GM18498 (cell line): Measurements from ENCODE around the gene DIPK1A.

ENCODE experiments used
- ATAC-seq: cut with Tn5 transposase; IDR thresholded peaks from one replicate; pipeline ENCODE4 v1.9.1; 2021; ENCODE audit warnings: mild to moderate bottlenecking, moderate library complexity; ENCODE audit not compliant: unreplicated experiment

The DIPK1A gene

GRCh38 chr1:92881391-92881790 lies 79.9 kb downstream of the DIPK1A start:
- ATAC-seq: no peak

DNA sequence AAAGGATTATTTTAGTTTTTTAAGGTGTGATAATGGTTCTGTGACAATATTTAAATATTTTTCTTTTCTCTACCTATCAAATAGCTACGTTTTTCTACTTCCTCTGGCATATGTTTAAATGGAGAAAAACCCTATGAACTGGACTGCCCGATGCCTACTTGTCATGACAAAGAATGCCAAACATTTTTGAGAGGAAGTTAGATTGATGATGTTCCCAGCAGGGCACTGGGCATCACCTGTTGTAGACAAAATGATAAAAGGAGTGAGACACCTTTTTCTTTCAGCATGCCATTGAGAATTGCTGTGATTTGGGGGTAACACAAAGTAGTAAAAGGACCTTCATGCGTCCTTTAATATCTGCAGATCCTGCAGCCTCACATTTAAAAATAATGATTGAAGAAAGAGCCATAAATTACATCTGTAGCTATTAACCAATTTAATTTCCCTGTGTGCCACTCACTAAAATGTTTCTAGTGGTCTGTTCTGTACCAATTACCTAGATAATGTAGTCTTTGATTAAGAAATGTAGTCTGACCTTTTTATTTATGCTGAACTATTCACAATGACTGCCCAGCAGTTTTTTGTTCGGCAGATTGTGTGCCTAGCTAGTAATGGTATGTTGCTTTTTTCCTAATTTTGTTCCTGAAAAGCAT lies 81.8 kb downstream of the DIPK1A start:
- ATAC-seq: no peak

- ATAC-seq: peak; percentile 83
Measured at GRCh38 chr1:92877792-92878191, 83.5 kb downstream of the DIPK1A start.

- ATAC-seq: peak; percentile 47
Measured at GRCh38 chr1:92877081-92877711, 84.1 kb downstream of the DIPK1A start.

- no peak for ATAC-seq
Measured at GRCh38 chr1:92876351-92876750, 84.9 kb downstream of the DIPK1A start.

GRCh38 chr1:92874987-92875386 lies 86.3 kb downstream of the DIPK1A start:
- no peak for ATAC-seq

- ATAC-seq: no peak
Measured at GRCh38 chr1:92872719-92873118, 88.5 kb downstream of the DIPK1A start.

DNA sequence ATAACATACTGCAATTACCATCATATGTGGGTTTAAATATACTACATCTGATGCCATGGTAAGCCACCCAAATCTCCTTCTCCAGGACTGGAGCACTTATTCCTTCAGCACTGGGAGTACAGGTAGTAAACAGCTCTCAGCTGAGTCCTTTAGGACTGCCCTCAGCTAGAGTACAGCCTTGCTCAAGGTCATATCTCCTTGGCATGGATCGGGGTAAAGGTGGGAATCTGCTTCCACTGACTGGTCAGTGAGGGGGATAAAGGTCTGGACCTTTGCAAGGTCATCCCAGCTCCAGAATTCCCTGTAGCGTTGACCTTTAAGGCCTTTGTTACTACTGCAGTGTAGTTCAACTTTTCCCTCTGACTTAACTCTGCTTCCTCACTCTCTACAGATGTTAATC lies 90.7 kb downstream of the DIPK1A start:
- no peak for ATAC-seq

DNA sequence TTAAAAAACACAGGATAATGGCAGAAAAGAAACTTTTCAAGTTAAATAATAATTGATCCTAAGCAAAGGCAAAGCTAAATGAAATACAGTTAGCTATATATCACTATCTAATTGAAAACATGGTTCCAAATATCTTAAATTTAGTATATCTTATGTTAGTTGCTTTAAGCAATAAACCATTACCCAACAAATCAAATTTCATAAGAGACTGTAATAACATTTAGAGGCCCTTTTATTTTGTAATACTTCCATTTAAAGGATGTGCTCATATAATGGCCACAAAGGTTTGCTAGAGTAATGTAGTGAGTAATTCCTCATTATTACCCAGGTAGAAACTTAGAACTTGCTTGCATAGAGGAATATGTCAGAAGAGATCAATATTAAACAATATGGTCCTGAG lies 97.1 kb downstream of the DIPK1A start:
- ATAC-seq: no peak

DNA sequence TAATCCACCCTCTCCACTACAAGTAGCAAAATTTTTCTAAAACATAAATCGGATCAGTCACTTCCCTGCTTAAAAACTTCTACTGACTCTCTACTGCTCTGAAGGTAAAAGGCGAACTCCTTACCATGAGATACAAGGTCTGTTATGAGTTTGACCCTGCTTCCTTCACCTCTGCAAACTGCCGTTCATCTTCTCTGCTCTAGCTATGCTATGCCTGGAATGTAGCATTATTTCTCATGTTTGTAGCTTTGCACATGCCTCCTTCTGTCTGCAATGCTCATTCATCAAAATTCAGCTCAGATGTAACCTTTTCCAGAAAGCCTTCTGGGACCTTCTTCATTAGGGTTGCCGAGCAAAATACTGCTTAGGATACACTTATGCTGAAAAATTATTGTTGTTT lies 98.7 kb downstream of the DIPK1A start:
- ATAC-seq: no peak

DNA sequence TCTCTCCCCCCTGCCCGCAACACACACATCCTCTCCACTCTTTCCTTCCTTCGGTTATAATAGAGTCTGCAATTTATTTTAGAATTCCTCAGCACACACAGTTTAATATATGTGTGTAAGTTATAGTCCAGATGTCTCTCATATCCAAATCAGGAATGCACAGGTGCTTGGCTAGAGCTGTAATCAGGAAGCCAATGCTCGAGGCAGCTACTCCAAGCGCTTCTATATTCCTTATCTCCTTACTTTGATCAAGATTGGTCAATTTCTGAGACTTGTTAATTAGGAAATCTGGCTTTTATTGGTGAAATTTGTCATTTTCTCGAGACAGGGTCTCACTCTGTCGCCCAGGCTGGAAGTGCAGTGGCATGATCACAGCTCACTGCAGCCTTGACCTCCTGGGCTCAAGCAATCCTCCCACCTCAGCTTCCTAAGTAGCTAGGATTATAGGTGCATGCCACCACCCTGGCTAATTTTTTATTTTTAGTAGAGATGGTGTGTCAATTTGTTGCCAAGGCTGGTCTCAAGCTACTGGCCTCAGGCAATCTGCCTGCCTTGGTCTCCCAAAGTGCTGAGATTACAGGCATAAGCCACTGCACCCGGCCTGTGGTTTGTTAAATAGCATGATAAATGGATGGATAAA lies 101.7 kb downstream of the DIPK1A start:
- ATAC-seq: no peak

GRCh38 chr1:92858564-92859399 lies 102.5 kb downstream of the DIPK1A start:
- ATAC-seq: peak; percentile 65

GRCh38 chr1:92857817-92858216 lies 103.4 kb downstream of the DIPK1A start:
- ATAC-seq: no peak

DNA sequence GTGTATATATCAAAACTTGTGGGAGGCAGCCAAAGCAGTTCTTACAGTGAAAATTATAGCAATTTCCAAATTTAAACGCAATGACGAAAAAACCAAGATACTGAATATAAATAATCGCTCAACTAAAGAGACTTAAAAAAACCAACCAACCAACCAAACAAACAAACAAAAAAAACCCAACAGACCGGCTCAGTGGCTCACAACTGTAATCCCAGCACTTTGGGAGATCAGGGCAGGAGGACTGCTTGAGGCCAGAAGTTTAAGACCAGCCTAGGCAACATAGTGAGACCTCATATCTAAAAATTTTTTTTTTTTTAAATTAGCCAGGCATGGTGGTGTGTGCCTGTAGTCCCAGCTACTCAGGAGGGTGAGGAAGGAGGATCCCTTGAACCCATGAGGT lies 106.0 kb downstream of the DIPK1A start:
- no peak for ATAC-seq

- ATAC-seq: no peak
Measured at GRCh38 chr1:92854101-92854785, 107.0 kb downstream of the DIPK1A start.

- no peak for ATAC-seq
Measured at GRCh38 chr1:92853299-92853698, 108.0 kb downstream of the DIPK1A start.

DNA sequence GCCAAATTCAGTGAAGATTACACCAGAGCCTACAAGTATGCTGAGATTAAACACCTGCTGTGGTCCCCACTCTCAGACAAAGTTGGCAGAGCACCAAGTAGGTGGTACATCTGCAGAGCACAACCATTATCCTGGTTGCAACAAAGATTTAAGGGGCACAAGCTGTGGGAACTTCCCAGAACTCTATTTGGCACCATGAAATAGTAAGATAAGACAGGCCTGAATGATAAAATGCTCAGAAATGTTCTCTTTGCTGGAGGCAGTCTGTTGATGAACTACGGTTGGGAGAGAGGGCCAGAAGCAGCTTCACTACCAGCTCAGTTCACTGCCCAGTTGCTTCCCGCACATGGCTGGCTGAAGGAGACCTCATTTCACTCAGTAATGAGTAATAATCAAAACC lies 109.5 kb downstream of the DIPK1A start:
- ATAC-seq: no peak

DNA sequence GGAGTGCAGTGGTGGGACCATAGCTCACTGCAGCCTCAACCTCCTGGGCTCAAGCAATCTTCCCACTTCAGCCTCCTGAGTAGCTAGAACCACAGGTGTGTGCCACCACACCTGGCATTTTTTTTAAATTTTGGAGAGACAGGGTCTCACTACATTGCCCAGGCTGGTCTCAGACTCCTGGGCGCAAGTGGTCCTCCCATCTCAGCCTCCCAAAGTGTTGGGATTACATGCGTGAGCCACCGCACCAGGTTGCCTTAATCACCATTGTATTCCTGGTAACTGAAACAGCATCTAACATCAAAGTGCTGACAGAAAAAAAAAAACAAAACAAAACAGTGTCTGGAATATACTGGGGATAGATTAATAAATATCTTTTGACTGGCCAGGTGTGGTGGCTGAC lies 111.2 kb downstream of the DIPK1A start:
- no peak for ATAC-seq

DNA sequence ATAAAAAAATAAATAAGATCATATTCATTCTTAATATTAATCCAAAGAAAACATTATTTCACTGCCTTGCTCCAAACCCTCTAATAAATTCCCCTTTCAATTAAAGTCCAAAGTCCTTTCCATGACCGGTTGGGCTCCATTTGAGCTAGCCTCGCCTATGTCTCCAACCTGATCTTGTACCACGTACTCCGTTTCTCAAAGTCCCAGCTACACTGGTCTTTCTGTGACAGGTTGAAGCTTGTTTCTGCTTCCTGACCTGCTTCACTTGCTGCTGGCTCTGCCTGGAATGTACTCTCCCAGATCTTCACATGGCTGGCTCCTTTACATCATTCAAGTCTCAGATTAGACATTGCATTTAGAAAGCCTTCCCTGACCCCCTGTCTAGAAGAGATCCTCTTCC lies 113.1 kb downstream of the DIPK1A start:
- no peak for ATAC-seq

GRCh38 chr1:92845908-92846307 lies 115.4 kb downstream of the DIPK1A start:
- ATAC-seq: no peak

DNA sequence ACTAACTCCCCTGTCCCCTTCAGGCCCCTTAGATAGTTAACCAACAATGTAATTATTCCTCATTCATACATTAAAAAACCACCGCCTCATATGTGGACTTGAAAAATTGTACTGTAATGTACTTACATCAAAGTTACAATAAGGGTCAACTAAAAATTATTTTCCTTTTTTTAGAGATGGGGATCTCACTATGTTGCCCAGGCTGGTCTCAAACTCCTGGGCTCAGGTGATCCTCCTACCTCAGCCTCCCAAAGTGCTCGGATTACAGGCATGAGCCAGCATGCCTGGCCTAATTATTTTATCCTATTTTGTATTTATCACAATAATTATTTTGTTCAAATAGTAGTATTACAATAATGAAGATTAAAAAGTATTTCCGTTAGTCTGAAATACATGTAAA lies 116.8 kb downstream of the DIPK1A start:
- no peak for ATAC-seq
